Keratinocyte (primary cell): ENCODE results near the gene FGF19. TPM values are rescaled to one million over a fixed set of nuclear protein-coding genes. Genes with fewer than 3 reads are reported as not detected.
"Not testable (repeated sequence)": the region's sequence is repeated elsewhere in the genome, so short reads cannot be mapped to it uniquely, and the experiment has no call there.

ENCODE experiments used
- DNase-seq: peaks from one replicate; pipeline ENCODE4 v3.0.0-alpha.2; 2011; ENCODE audit warnings: low read depth, missing footprints, low spot score
- FAIRE-seq: peaks from 2 replicates; lab custom pipeline; 2011; peaks lifted over from hg19 to GRCh38; lab: Jason Lieb, UNC
- H2AFZ ChIP-seq: 2 replicates; pipeline ENCODE4 v1.6.0; 2012; ENCODE audit warnings: low read length, control low read depth, inconsistent platforms; ENCODE audit not compliant: control insufficient read depth
- H3K27ac ChIP-seq: 2 replicates; pipeline ENCODE4 v1.5.1; 2011; ENCODE audit warnings: low read length; ENCODE audit not compliant: control insufficient read depth, insufficient read depth
- H3K27me3 ChIP-seq: 3 replicates; pipeline ENCODE4 v1.6.0; 2011; ENCODE audit warnings: low read length; ENCODE audit not compliant: control insufficient read depth, insufficient read depth; ENCODE audit errors: extremely low read depth
- H3K36me3 ChIP-seq, 2 experiments: 2 replicates in 1 of 2; 3 replicates in 1 of 2; pipeline ENCODE4 v1.5.1; 2011; ENCODE audit warnings: low read length in 2 of 2, mild to moderate bottlenecking in 1 of 2; ENCODE audit not compliant: control insufficient read depth in 2 of 2, insufficient read depth in 2 of 2; ENCODE audit errors: extremely low read depth in 1 of 2
- H3K4me1 ChIP-seq: 3 replicates; pipeline ENCODE4 v1.5.1; 2011; ENCODE audit warnings: low read length; ENCODE audit not compliant: control insufficient read depth, insufficient read depth; ENCODE audit errors: extremely low read depth
- H3K4me2 ChIP-seq: 3 replicates; pipeline ENCODE4 v1.6.0; 2011; ENCODE audit warnings: low read depth, low read length; ENCODE audit not compliant: control insufficient read depth, insufficient read depth; ENCODE audit errors: extremely low read depth
- H3K4me3 ChIP-seq, 3 experiments: fragments of 200-600 bp in 1 of 3; sonication (generic) in 1 of 3; 2 replicates in 2 of 3; 3 replicates in 1 of 3; pipeline ENCODE4 v1.5.1; 2011 to 2016; ENCODE audit warnings: low read length in 3 of 3, mild to moderate bottlenecking in 3 of 3, control low read depth in 2 of 3, inconsistent platforms in 1 of 3, low read depth in 1 of 3, mixed read lengths in 1 of 3, mixed run types in 1 of 3, moderate library complexity in 1 of 3; ENCODE audit not compliant: control insufficient read depth in 2 of 3, insufficient read depth in 2 of 3; ENCODE audit errors: extremely low read depth in 1 of 3
- H3K79me2 ChIP-seq: 2 replicates; pipeline ENCODE4 v1.6.0; 2012; ENCODE audit warnings: low read length; ENCODE audit not compliant: control insufficient read depth, insufficient read depth
- H3K9ac ChIP-seq: 3 replicates; pipeline ENCODE4 v1.6.0; 2011; ENCODE audit warnings: low read length; ENCODE audit not compliant: control insufficient read depth, insufficient read depth; ENCODE audit errors: extremely low read depth
- H3K9me1 ChIP-seq: 3 replicates; pipeline ENCODE4 v1.6.0; 2011; ENCODE audit warnings: low read length; ENCODE audit not compliant: control insufficient read depth, insufficient read depth; ENCODE audit errors: extremely low read depth
- H3K9me3 ChIP-seq: 2 replicates; pipeline ENCODE4 v1.5.1; 2012; ENCODE audit warnings: low read depth, low read length; ENCODE audit not compliant: control insufficient read depth
- H4K20me1 ChIP-seq: 3 replicates; pipeline ENCODE4 v1.6.0; 2011; ENCODE audit warnings: low read length; ENCODE audit not compliant: control insufficient read depth, insufficient read depth; ENCODE audit errors: extremely low read depth
- EZH2 ChIP-seq: IDR thresholded peaks from one replicate; pipeline ENCODE4 v1.6.1; 2012; ENCODE audit warnings: inconsistent platforms, mild to moderate bottlenecking, low read length, moderate library complexity
- dilution Hi-C: fragments of 300-500 bp; cut with MboI; formaldehyde crosslinking; loops from one replicate; pipeline ENCODE4 v1.7.0; 2020; ENCODE audit warnings: low sequenced_read_pairs; ENCODE audit not compliant: extremely low pct_ligation_motif_present
- polyA plus RNA-seq, 5 experiments: library from polyadenylated mRNA; depleted of rRNA in 3 of 5; stranded (reverse) in 3 of 5; stranded (forward) in 1 of 5; unstranded in 1 of 5; fragments of >200 nt; gene quantifications; 1 replicate in 1 of 5; 2 replicates in 3 of 5; 3 replicates in 1 of 5; pipeline versions ENCODE4 v1.2.1 to v1.2.3, GENCODE V29; 2011 to 2012; ENCODE audit warnings: missing spikeins in 2 of 5, low read depth in 1 of 5, low replicate concordance in 1 of 5
- TF ChIP-seq, protein P1 (sequence below), 3 experiments: IDR thresholded peaks in 1 of 3; conservative IDR thresholded peaks in 1 of 3; optimal IDR thresholded peaks in 1 of 3; 2 replicates in 2 of 3; 3 replicates in 1 of 3; pipeline versions ENCODE3 to v1.5.1; 2011; ENCODE audit warnings: low read length in 3 of 3, mild to moderate bottlenecking in 3 of 3, moderate library complexity in 2 of 3, control low read depth in 1 of 3, inconsistent platforms in 1 of 3; ENCODE audit not compliant: insufficient read depth in 2 of 3; ENCODE audit errors: extremely low read depth in 1 of 3

FGF19 gene
- polyA plus RNA-seq, 1 donor (not counting 4 experiments of a cell fraction or from before 2014, with no cell fraction given), result 0.08 TPM

- Histone ChIP-seq H3K4me2 (no peak overlapping the region), H3K36me3 (no peaks in the 10 kb centered on the region), H3K27ac (no peak overlapping the region), H4K20me1 (no peaks in the 10 kb centered on the region), H3K79me2 (no peaks in the 10 kb centered on the region), H3K9me1 (no peaks in the 10 kb centered on the region), H2AFZ (no peak overlapping the region), H3K9ac (no peak overlapping the region), H3K4me1 (peaks cover 11% of the 10 kb centered on the region), H3K9me3 (no peaks in the 10 kb centered on the region), H3K4me3 (no peak overlapping the region), H3K27me3 (peaks cover 3% of the 10 kb centered on the region)
- DNase-seq (no peak), FAIRE-seq (peak; percentile 29)
- dilution Hi-C loops, result no loop called here
- TF ChIP-seq, protein P1, sequence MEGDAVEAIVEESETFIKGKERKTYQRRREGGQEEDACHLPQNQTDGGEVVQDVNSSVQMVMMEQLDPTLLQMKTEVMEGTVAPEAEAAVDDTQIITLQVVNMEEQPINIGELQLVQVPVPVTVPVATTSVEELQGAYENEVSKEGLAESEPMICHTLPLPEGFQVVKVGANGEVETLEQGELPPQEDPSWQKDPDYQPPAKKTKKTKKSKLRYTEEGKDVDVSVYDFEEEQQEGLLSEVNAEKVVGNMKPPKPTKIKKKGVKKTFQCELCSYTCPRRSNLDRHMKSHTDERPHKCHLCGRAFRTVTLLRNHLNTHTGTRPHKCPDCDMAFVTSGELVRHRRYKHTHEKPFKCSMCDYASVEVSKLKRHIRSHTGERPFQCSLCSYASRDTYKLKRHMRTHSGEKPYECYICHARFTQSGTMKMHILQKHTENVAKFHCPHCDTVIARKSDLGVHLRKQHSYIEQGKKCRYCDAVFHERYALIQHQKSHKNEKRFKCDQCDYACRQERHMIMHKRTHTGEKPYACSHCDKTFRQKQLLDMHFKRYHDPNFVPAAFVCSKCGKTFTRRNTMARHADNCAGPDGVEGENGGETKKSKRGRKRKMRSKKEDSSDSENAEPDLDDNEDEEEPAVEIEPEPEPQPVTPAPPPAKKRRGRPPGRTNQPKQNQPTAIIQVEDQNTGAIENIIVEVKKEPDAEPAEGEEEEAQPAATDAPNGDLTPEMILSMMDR (optimal IDR thresholded peaks at IDR 0.05 in 1 of 3, IDR thresholded peaks at IDR 0.05 in 1 of 3, conservative IDR thresholded peaks at IDR 0.05 in 1 of 3; ENCODE audit: extremely low read depth in 1 of 3, insufficient read depth in 2 of 3, low read length in 3 of 3), result no peak
- no peak for TF ChIP-seq EZH2
Observed at GRCh38 chr11:69689484-69690319, 14.1 kb downstream of the FGF19 start.

DNA sequence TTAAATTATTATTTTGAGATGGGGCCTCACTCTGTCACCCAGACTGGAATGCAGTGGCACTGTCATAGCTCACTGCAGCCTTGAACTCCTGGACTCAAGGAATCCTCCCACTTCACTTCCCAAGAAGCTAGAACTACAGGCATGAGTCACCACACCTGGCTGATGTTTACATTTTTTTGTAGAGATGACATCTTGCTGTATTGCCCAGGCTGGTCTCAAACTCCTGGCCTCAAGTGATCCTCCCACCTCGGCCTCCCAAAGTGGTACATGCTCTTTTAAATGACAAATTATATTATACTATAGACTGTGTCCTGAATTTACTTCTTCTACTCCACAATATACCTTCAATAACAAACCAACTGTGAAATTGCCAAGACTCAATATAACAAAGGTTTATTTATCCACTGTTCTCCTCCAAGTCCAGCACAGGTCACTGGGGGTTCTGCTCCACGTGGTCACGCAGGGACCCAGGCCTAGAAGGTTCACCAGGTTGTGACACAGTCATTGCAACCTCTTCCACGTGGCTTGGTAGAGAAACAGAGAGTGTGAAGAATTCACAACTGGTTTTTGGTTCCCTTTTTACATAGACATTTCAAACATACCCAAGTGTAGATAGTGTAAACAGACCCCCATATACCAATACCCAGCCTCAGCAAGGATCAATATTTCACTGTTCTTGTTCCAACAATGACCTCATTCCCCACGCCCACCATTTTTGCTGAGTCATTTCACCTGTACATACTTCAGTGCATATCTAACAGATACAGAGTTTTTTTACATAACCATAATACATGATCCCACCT is 15.7 kb downstream of the FGF19 start:
- H3K9me1 ChIP-seq, H3K27me3 ChIP-seq, DNase-seq, H2AFZ ChIP-seq, H3K9me3 ChIP-seq, H3K36me3 ChIP-seq, H3K9ac ChIP-seq, H4K20me1 ChIP-seq, dilution Hi-C loops, H3K4me3 ChIP-seq, H3K4me2 ChIP-seq, H3K79me2 ChIP-seq: not testable (repeated sequence)
- FAIRE-seq, result peak; percentile 36
- H3K27ac ChIP-seq, result peak overlapping the region; percentile 37
- H3K4me1 ChIP-seq, result peaks cover 11% of the 10 kb centered on the region
